ENCODE results near the gene CCR7. TPM values are rescaled to one million over a fixed set of nuclear protein-coding genes. Genes with fewer than 3 reads are reported as not detected.

CCR7 gene
- total and polyA plus RNA-seq, 2 of the 4 experiments (the other 2 are of a cell fraction) = 0.14 to 0.36 TPM

DNA sequence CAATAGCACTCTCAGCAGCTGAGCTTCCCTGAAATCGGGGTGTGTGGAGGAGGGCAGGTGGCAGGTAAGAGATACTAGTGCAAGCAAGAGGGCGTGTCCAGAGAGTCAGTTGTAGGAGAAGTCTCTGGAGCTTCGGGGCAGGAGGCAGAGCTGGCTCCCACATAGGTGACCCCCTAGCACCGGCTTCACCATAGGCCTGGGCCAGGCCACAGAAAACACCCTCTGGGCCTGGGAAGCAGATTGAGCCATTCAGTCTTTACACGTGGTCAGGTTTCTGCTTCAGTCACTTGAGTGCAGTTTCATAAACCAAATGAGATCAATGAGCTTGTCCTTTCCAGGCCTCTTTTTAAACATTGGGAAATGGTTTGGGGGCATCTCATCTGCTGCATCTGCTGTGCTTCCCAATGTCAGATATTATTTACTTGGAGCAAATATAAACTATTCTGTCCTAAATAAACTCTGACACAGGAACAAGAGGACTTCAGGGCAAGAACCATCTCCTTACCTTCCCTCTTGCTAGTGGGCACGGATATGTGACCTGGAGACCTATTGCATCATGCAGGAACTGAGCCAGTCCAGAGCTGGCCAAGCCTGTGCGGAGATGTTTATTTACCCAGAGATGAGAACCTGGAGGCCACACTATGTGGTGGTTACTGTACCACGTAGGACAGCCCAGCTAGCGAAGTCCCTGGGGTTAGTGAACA lies 16.1 kb downstream of the CCR7 start (continued):
- TF ChIP-seq, protein P1, sequence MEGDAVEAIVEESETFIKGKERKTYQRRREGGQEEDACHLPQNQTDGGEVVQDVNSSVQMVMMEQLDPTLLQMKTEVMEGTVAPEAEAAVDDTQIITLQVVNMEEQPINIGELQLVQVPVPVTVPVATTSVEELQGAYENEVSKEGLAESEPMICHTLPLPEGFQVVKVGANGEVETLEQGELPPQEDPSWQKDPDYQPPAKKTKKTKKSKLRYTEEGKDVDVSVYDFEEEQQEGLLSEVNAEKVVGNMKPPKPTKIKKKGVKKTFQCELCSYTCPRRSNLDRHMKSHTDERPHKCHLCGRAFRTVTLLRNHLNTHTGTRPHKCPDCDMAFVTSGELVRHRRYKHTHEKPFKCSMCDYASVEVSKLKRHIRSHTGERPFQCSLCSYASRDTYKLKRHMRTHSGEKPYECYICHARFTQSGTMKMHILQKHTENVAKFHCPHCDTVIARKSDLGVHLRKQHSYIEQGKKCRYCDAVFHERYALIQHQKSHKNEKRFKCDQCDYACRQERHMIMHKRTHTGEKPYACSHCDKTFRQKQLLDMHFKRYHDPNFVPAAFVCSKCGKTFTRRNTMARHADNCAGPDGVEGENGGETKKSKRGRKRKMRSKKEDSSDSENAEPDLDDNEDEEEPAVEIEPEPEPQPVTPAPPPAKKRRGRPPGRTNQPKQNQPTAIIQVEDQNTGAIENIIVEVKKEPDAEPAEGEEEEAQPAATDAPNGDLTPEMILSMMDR (conservative IDR thresholded peaks at IDR 0.05; ENCODE audit: low read depth, low read length) = no peak

DNA sequence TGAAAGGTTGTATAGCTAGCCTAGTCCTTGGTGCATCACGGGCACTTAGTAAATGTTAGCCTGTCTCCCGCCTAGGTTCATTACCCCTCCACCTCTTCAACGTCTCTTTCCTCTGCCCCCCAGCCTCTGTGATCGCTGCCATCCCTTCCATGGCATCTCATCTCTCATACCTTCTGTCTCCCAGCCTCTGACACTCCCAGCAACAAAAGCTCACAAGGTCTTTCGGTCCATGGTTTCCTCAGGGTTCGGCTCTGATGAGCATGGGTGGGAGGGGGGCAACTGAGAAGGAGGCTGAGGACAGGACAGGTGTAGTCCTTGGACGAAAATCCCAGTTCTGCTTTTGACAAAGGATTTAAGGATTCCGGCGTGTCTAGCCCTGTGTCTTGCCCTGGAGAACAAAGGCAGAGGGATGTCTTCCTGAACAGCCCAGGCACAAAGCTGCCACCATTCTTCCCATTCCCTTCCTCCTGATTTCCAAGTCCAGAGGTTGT lies 16.7 kb downstream of the CCR7 start:
- peaks cover 45% of the 10 kb centered on the region for H3K9me1 ChIP-seq (ENCODE audit: insufficient read depth, low read length)
- ATAC-seq (ENCODE audit: low read depth) = no peak
- in situ Hi-C loops (cut with MboI; ENCODE audit: low sequenced_read_pairs) (no loop called here), intact Hi-C loops (cut with micrococcal nuclease) (no loop called here), dilution Hi-C loops (cut with HindIII; ENCODE audit: low sequenced_read_pairs, unreplicated experiment) (no loop called here)
- POLR2A ChIA-PET (ENCODE audit: unreplicated experiment) = interaction anchor here (0.5 to 1.5 kb wide), 5 partner anchors 10 to 231 kb away, joined by 3 read pairs; no protein-coding TSS in a partner anchor
- peak overlapping the region; percentile 89 for H3K9ac ChIP-seq (ENCODE audit: low read depth, low read length)
- 90% methylated on average over 2 of the region's 9 CpGs; no CpG with 5 or more reads in 1 of the 2 experiments for WGBS, 2 experiments (ENCODE audit: extremely low coverage in 2 of 2, insufficient read length in 1 of 2)
- peaks cover 52% of the 10 kb centered on the region for H3K4me1 ChIP-seq (ENCODE audit: control insufficient read depth, insufficient read depth, low read length)
- DNase-seq = no peak
- peak overlapping the region; percentile 99 for H3K23ac ChIP-seq (ENCODE audit: low read depth, low read length)
- no peaks in the 10 kb centered on the region for H3K9me3 ChIP-seq (ENCODE audit: control insufficient read depth, insufficient read depth, low read length)
- TF ChIP-seq POLR2A (IDR thresholded peaks at IDR 0.05; ENCODE audit: low read depth, low read length) (no peak), MAZ (IDR thresholded peaks at IDR 0.05; ENCODE audit: borderline replicate concordance, low read depth, low read length) (no peak), MAFK (IDR thresholded peaks at IDR 0.05; ENCODE audit: low read depth, low read length) (no peak), RAD21 (IDR thresholded peaks at IDR 0.05; ENCODE audit: low read length) (no peak), BHLHE40 (IDR thresholded peaks at IDR 0.05; ENCODE audit: low read depth, low read length) (no peak), FOS (IDR thresholded peaks at IDR 0.05; ENCODE audit: low read depth, low read length) (no peak), CEBPB (IDR thresholded peaks at IDR 0.05; ENCODE audit: low read depth, low read length) (no peak)
- TF ChIP-seq, protein P1 (conservative IDR thresholded peaks at IDR 0.05; ENCODE audit: low read depth, low read length) = no peak
- H4K20me1 ChIP-seq (ENCODE audit: insufficient read depth, low read length) = no peaks in the 10 kb centered on the region
- H3K36me3 ChIP-seq (ENCODE audit: control insufficient read depth, insufficient read depth, low read length) = no peaks in the 10 kb centered on the region
- peak overlapping the region; percentile 100 for H4K91ac ChIP-seq (ENCODE audit: insufficient read depth, low read depth, low read length)
- BruUV-seq (replicated peaks) = no TSS peak
- CTCF ChIA-PET = interaction anchor here (1.2 to 3.3 kb wide), 3 partner anchors 10 to 16 kb away, joined by 3 to 19 read pairs (median 15); no protein-coding TSS in a partner anchor
- H2AFZ ChIP-seq (replicated peaks; ENCODE audit: low read length, poor library complexity) = peak overlapping the region; percentile 16
- H3K79me1 ChIP-seq (ENCODE audit: low read depth in 1 of 2, low read length in 2 of 2) = peaks cover 8 to 38% of the 10 kb centered on the region in 2 experiments; a peak in 3 of 4 replicates
- H4K5ac ChIP-seq (ENCODE audit: low read depth, low read length) = peak overlapping the region; percentile 99
- H3K27me3 ChIP-seq (ENCODE audit: control insufficient read depth, insufficient read depth, low read length) = no peaks in the 10 kb centered on the region
- H3K18ac ChIP-seq (ENCODE audit: low read depth, low read length) = peak overlapping the region; percentile 100
- peak overlapping the region; percentile 99 for H3K14ac ChIP-seq (replicated peaks; ENCODE audit: low read depth, low read length)
- H2BK15ac ChIP-seq (ENCODE audit: low read depth, low read length) = peak overlapping the region; percentile 100
- peak overlapping the region; percentile 100 for H2BK120ac ChIP-seq (ENCODE audit: low read depth, low read length)
- H3K4me3 ChIP-seq (ENCODE audit: insufficient read depth, low read depth, low read length) = no peak overlapping the region
- H2BK5ac ChIP-seq (ENCODE audit: low read depth, low read length, poor library complexity, severe bottlenecking) = peak overlapping the region; percentile 100
- peak overlapping the region; percentile 97 for H4K8ac ChIP-seq (ENCODE audit: low read depth in 2 of 2, low read length in 2 of 2)
- H2AK9ac ChIP-seq (replicated peaks; ENCODE audit: low read depth, low read length, poor library complexity) = peak overlapping the region; percentile 97
- H3K27ac ChIP-seq (ENCODE audit: insufficient read depth, low read length) = peak overlapping the region; percentile 98
- H3K4ac ChIP-seq (ENCODE audit: low read depth, low read length) = peak overlapping the region; percentile 100
- H3K56ac ChIP-seq (ENCODE audit: extremely low read depth, insufficient read depth, low read length) = peak overlapping the region; percentile 99
- H2AK5ac ChIP-seq (ENCODE audit: low read depth, low read length) = peak overlapping the region; percentile 100
- H3K4me2 ChIP-seq (ENCODE audit: low read depth, low read length) = no peak overlapping the region; the same call in 1 of the 2 replicates
- H2BK20ac ChIP-seq (ENCODE audit: low read depth, low read length) = peak overlapping the region; percentile 100

Measured in IMR-90 (cell line).